Heart left ventricle (tissue), 16 donors: ENCODE data around the gene CRACDL. TPM values are rescaled to one million over a fixed set of nuclear protein-coding genes. Genes with fewer than 3 reads are reported as not detected.
A peak's percentile ranks its signal among the peaks of the same experiment; 100 is the strongest.

Experiments
- ATAC-seq, 4 donors: fragments of 200-7000 bp; cut with Tn5 transposase; one replicate each; pipeline ENCODE4 v1.9.1; 2020 to 2022; ENCODE audit warnings: moderate library complexity in 4 of 4, mild to moderate bottlenecking in 3 of 4, moderate number of reproducible peaks in 1 of 4
- DNase-seq, 5 donors: peaks; one replicate each; pipeline ENCODE4 v3.0.0-alpha.2; 2020
- H3K27ac ChIP-seq, 12 donors: fragments of 200-600 bp; sonication (generic) in 4 of 12; one replicate each; pipeline versions ENCODE4 v1.5.0 to v1.8.0; 2016 to 2022; ENCODE audit warnings: mild to moderate bottlenecking in 2 of 12
- H3K27me3 ChIP-seq, 9 donors: fragments of 200-600 bp; sonication (generic) in 2 of 9; one replicate each; pipeline versions ENCODE4 v1.5.1 to v1.8.0; 2016 to 2022; ENCODE audit warnings: mild to moderate bottlenecking in 3 of 9
- H3K36me3 ChIP-seq, 9 donors: fragments of 200-600 bp; sonication (generic) in 2 of 9; one replicate each; pipeline versions ENCODE4 v1.5.0 to v1.8.0; 2018 to 2022; ENCODE audit warnings: mild to moderate bottlenecking in 2 of 9
- H3K4me1 ChIP-seq, 12 donors: fragments of 200-600 bp; sonication (generic) in 4 of 12; one replicate each; pipeline versions ENCODE4 v1.5.0 to v1.8.0; 2016 to 2022; ENCODE audit warnings: mild to moderate bottlenecking in 3 of 12
- H3K4me3 ChIP-seq, 12 donors: fragments of 200-600 bp; sonication (generic) in 4 of 12; one replicate each; pipeline versions ENCODE4 v1.5.0 to v1.8.0; 2017 to 2022; ENCODE audit warnings: mild to moderate bottlenecking in 9 of 12, moderate library complexity in 4 of 12
- H3K9me3 ChIP-seq, 12 donors: fragments of 200-600 bp; sonication (generic) in 4 of 12; one replicate each; pipeline versions ENCODE4 v1.5.0 to v1.8.0; 2016 to 2022; ENCODE audit warnings: mild to moderate bottlenecking in 1 of 12
- CTCF ChIP-seq, 12 donors: fragments of 200-600 bp; sonication (generic) in 4 of 12; IDR thresholded peaks; one replicate each; pipeline versions ENCODE4 v1.5.0 to v1.8.0; 2018 to 2022; ENCODE audit warnings: antibody characterized with exemption in 12 of 12, mild to moderate bottlenecking in 5 of 12
- POLR2A ChIP-seq, 2 donors: fragments of 450-650 bp; IDR thresholded peaks; one replicate each; pipeline ENCODE4 v1.6.1; 2017; ENCODE audit warnings: antibody characterized with exemption in 2 of 2, mild to moderate bottlenecking in 2 of 2, moderate library complexity in 2 of 2
- WGBS, 4 donors: extraction: QIAGEN DNeasy Blood & Tissue Kit in 2 of 4; methylation state at CpG; one replicate each; pipeline versions ENCODE4 v1.1.5 to v1.1.7; 2013 to 2018; 5-methylcytosine and 5-hydroxymethylcytosine counted together
- intact Hi-C, 10 donors: fragments of 100-400 bp; cut with DNase I; formaldehyde crosslinking; loops; one replicate each; pipeline versions ENCODE4 v1.11.1 to v1.14.2; 2022
- polyA plus RNA-seq, 2 donors: library from polyadenylated mRNA; stranded (reverse); fragments of 200-250 nt; gene quantifications; one replicate each; pipeline ENCODE4 v1.2.3, GENCODE V29; 2013
- total RNA-seq, 9 donors: library from RNA; depleted of rRNA in 2 of 9; stranded (reverse); fragments of >200 nt in 2 of 9; fragmentation: NEBNext Ultra II Directional in 3 of 9; extraction: Animal tissue kit (Norgen Biotek cat#: 25700) in 3 of 9; gene quantifications; one replicate each; pipeline versions ENCODE4 v1.1.0 to v1.2.4, GENCODE V29; 2016 to 2023
- donor health status: ischemic (EF 13 %, LVEDD 7.1; RV severe dilation, severe dysfunction).
- donor health status: healthy with polysubstance abuse.
- donor health status: DM: no; HTN: yes; CAD: no.
- donor health status: DM: no; HTN: no; CAD: no.
- donor health status: ischemic (EF 25% LVEDD 6.9; RV normal size, moderate dysfunction).
- donor health status: ischemic (EF 25% LVEDD 5.7; RV mildly dilated, moderate dysfunction).
- donor health status: healthy.
- donor health status: DM: yes; HTN: yes; CAD: no.
- donor health status: ischemic (EF 35%, LVEDD 5.7; RV mildly dilated, moderate dysfunction).
- donor health status: nonischemic (EF 11% LVEDD 7.7; RV severe dilation, severe dysfunction).
- donor health status: DM: yes; HTN: yes; CAD: no.
- donor health status: PGD.
- donor health status: ischemic (EF 29% LVEDD 5.4; RV normal size, mild dysfunction).
- donor health status: nonischemic (EF 23%, LVEDD 6.1; RV moderate dilation, normal function).

Gene CRACDL
- total and polyA plus RNA-seq, 11 donors: 1.1 to 7.4 (median 2.9) TPM

- WGBS, 4 donors: 80 to 84% (median 82%) methylated on average over 9 to 12 of the region's 12 CpGs
- Histone ChIP-seq H3K27ac (no peak overlapping the region), H3K4me1 (peaks cover 0 to 16% (median 9%) of the 10 kb centered on the region in 12 donors), H3K36me3 (no peaks in the 10 kb centered on the region), H3K9me3 (peaks cover 0 to 3% (median 0%) of the 10 kb centered on the region in 12 donors), H3K27me3 (peaks cover 0 to 10% (median 0%) of the 10 kb centered on the region in 9 donors), H3K4me3 (no peak overlapping the region)
- TF ChIP-seq CTCF (IDR thresholded peaks at IDR 0.05): no peak
- intact Hi-C loops: no loop called here
- no peak for DNase-seq
- no peak for ATAC-seq
Measured at GRCh38 chr2:98913916-98914712, 21.9 kb downstream of the CRACDL start.

- DNase-seq: no peak
- ATAC-seq: no peak
- WGBS, 4 donors: 67 to 75% (median 69%) methylated on average over 11 of the region's 11 CpGs
Measured at GRCh38 chr2:98912957-98913915, 22.8 kb downstream of the CRACDL start.

GRCh38 chr2:98912221-98912851 is 23.7 kb downstream of the CRACDL start:
- Histone ChIP-seq H3K36me3 (no peaks in the 10 kb centered on the region), H3K4me3 (no peak overlapping the region), H3K27ac (no peak overlapping the region), H3K27me3 (peaks cover 0 to 10% (median 0%) of the 10 kb centered on the region in 9 donors), H3K9me3 (no peaks in the 10 kb centered on the region), H3K4me1 (peaks cover 0 to 24% (median 11%) of the 10 kb centered on the region in 12 donors)
- TF ChIP-seq CTCF (IDR thresholded peaks at IDR 0.05): no peak
- TF ChIP-seq POLR2A (IDR thresholded peaks at IDR 0.05): no peak
- WGBS, 4 donors: 56 to 67% (median 61%) methylated on average over 7 to 18 of the region's 18 CpGs
- peak in 3 of 4 donors; percentile 77 to 88 (median 81) for ATAC-seq
- peak in 4 of 5 donors; percentile 43 to 70 (median 51) for DNase-seq
- intact Hi-C loops: no loop called here

More at GRCh38 chr2:98912957-98913915, 22.8 kb downstream of the CRACDL start:
- TF ChIP-seq POLR2A (IDR thresholded peaks at IDR 0.05): no peak
- TF ChIP-seq CTCF (IDR thresholded peaks at IDR 0.05): no peak
- Histone ChIP-seq H3K4me1 (peaks cover 0 to 24% (median 11%) of the 10 kb centered on the region in 12 donors), H3K36me3 (no peaks in the 10 kb centered on the region), H3K27ac (no peak overlapping the region), H3K9me3 (no peaks in the 10 kb centered on the region), H3K4me3 (no peak overlapping the region), H3K27me3 (peaks cover 0 to 10% (median 0%) of the 10 kb centered on the region in 9 donors)
- intact Hi-C loops: no loop called here
